Astrocyte (in vitro differentiated cells and primary cell): ENCODE measurements around the gene OCIAD2.

Experiments used
- CTCF ChIP-seq: IDR thresholded peaks from 2 replicates; pipeline ENCODE4 v1.5.1; 2011; ENCODE audit warnings: low read depth, mild to moderate bottlenecking, inconsistent platforms, low read length, moderate library complexity; ENCODE audit not compliant: insufficient read depth
- EZH2 ChIP-seq: IDR thresholded peaks from 2 replicates; pipeline ENCODE4 v1.6.1; 2012; ENCODE audit warnings: mild to moderate bottlenecking, low read length, inconsistent platforms; ENCODE audit not compliant: insufficient read depth

- TF ChIP-seq CTCF (no peak), EZH2 (no peak)
These were observed 3.1 kb upstream of the OCIAD2 start for GRCh38 chr4:48909697-48910096.
